Fibroblast of skin of right biceps (primary cell): ENCODE results near the gene CAMTA1.
A peak's percentile ranks its signal among the peaks of the same experiment; 100 is the strongest.

ENCODE experiments used
- DNase-seq: peaks from one replicate; pipeline ENCODE4 v3.0.0-alpha.2; 2013

CAMTA1 gene

DNA sequence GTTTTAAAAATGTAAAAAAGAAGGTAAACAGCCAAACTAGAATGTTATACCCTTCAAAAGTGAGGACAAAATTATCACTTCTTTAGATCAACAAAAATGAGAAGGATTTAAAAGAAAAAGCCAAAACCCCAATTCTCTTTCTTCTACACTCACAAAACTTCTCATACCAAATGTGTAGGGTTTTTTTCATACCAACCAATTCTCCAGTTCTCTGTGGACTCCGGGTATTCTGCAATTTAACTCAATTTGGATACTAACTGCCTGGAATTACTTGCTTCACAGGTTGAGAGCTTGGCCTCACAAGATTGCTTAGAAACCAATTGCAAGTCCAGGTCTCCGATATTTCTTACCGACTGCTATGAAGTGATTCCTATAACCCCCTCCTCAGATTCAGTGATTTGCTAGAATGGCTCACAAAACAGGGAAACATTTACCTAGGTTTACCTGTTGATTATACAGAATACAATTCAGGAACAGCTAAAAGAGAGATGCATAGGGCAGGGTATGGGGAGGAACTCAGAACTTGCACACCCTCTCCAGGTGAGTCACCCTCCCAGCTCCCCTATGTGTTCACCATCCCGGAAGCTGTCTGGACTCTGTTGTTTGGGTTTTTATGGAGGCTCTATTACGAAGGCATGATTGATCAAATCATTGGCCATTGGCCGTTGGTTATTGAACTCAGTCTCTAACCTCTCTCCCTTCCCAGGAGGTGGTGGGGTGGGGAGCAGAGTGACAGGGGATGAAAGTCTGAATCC lies 67.1 kb downstream of the CAMTA1 start:
- no peak for DNase-seq

DNA sequence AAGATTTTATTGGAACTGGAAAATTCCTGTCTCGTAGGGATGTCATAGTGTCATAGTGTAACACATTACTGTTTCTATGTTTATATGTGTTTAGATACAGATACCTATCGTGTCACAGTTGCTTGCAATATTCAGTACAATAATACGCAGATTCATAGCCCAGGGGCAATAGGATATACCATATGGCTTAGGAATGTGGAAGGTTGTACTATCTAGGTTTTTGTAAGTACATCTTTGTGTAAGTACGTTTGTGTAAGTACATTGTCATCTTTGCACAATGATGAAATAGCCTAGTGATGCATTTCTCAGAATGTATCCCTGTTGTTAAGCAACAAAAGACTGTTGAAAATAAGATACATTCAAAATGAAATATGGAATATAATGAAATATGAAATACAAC lies 68.9 kb downstream of the CAMTA1 start:
- DNase-seq = no peak

DNA sequence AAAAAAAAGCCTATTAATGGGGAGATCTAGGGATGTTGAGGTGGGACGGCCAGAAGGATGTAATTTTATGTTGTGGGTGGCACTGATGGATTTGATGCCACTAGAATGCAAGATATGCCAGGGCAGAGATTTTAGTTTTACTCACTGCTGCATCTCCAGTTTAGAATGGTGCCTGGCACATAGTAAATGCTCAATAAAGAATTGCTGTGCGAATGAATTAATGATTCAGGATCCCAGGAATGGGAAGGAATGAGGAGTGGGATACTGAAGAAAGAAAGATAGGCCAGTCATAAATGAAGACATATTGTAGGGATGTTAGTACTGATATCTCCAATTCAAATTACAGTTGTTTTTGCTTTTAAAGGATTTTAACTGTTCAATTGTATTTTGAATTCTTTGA lies 72.6 kb downstream of the CAMTA1 start:
- no peak for DNase-seq

DNA sequence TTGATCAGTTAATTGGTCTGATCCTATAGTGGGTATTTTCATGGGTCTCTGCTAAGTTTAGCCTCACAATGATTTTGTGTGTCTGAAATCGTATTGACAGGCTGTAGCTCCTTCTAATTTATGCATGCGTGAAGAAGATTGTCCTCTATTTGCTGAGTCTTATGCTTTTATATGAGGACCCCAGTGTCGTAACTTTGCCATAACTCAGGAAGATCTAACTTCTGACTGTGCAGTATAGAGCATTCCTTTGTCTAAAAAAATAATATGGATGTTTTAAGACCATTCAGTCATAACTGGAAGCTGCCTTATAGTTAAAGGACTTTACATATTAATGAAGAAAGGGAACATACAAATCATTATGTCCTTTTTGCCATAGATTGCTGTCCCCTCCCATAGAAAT lies 73.3 kb downstream of the CAMTA1 start:
- DNase-seq = peak; percentile 52

DNA sequence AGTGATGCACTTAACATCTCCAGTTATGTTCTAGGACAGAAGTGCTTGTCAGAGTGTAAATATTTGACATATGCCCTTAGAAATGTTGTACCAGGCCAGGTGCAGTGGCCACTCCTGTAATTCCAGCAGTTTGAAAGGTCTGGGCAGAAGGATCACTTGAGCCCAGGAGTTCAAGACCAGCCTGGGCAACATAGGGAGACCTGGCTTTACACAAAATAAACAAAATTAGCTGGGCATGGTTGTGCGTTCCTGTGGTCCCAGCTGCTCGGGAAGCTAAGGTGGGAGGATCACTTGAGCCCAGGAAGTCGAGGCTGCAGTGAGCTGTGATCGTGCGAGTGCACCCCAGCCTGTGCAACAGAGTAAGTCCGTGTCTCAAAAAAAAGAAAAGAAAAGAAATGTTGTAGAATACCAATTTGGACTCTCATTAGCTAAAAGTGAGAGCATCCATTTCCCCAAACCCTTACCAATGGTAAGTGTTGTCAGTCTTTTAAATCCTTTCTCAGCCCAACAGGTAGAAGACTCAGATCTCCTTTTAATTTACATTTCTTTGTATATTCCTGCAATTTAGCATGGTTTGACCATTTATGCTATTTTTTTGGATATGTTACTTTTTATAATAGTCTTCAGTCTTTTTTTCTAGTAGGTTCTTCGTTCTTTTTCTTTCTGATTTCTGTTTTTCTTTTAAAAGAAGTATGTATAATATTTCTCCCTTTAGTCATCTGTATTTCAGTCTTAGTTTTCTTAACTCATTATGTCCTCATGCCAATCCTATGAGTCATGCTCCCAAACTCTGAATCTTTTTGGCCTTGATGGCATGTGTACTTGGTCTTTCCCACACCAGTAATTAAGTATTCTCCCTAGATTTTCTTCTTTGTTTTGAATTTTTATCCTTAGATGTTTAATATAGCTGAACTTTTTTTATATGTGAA lies 74.4 kb downstream of the CAMTA1 start:
- peak; percentile 99 for DNase-seq

DNA sequence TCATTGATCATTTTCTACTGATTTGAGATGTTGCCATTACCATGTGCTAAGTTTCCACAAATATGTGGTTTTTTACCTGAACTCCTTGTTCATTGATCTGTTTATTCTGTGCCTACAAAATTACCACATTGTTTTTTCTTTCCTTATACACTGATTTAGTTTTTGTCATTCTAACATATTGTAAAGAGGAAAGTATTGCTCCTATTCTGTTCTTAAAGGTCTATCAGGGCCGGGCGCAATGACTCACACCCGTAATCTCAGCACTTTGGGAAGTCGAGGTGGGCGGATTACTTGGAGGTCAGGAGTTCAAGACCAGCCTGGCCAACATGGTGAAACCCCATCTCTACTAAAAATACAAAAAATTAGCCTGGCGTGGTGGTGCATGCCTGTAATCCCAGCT lies 75.1 kb downstream of the CAMTA1 start:
- DNase-seq = peak; percentile 59

DNA sequence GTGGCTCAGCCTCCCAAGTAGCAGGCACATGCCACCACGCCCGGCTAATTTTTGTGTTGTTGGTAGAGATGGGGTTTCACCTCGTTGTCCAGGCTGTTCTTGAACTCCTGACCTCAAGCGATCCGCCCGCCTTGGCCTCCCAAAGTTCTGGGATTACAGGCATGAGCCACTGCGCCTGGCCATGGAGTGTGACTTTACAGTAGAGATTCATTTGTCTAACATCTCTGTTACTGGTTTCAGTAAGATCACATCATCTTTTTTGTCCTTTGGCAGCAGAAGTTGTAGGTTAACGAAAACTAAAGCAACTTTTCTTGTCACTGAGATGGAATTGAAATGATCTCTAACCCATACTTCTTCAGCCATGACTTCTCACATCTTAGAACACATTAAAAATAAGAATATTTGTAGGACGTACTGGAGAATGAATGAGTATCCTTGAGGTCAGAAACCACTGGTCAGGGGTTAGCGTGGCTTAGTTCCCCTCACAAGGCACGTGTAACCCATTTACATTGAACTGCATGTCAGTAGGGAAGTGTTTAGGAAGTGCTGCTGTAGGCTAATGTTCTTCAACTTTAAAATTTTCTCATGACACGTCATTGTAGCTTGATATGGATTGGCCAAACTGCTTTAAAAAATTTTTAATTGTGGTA lies 75.9 kb downstream of the CAMTA1 start:
- no peak for DNase-seq

DNA sequence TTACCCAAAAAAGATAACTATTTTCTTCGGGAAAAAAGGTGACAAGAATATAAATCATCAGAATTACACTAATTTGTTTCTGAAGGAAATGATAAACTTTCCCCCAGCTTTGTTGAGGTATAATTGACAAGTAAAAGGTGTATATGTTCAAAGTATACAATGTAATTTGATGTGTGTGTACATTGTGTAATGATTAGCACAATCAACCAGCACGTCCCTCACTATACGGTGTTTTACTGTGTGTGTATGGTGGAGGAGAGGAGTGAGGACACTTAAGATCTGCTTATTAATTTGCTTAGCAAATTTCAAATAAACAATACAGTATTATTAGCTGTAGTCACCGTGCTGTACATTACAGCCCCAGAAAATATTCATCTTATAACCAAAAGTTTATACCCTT lies 77.7 kb downstream of the CAMTA1 start:
- no peak for DNase-seq

DNA sequence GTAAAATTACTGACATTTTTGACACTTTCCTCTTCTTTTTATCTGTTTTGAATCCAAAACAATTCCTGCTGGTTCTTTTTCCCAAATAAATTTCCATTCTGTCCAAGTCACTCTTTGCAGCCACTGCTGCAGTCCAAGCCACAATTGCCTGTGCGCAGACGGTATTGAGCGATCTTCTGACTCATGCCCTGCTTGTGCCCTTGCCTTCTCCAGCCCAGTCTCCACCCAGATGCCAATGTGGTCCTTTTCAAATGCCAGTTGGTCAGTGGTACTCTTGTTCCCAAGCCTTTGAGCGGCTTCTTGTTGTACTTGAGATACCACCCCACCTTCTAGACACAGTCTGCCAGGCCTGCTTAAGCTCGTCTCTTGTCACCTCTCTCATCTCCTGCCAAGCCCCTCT lies 78.9 kb downstream of the CAMTA1 start:
- no peak for DNase-seq

DNA sequence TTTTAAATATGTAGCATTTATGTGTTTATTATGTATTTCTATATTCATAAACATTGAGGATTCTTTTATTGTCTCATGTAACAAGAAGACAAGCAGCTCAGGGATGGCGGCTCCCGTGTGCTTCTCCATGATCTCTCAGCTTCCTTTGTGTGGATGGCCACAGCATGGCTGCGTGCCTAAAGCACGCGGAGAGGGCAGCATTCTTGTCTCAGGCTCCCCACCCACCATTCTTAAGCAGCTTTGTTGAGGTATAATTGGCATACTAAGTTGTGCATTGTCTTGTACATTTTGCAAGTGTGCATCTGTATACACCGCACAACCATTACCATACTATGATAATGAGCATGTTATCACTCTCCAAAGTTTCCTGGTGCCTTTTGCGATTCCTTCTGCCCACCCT lies 81.6 kb downstream of the CAMTA1 start:
- DNase-seq = no peak

DNA sequence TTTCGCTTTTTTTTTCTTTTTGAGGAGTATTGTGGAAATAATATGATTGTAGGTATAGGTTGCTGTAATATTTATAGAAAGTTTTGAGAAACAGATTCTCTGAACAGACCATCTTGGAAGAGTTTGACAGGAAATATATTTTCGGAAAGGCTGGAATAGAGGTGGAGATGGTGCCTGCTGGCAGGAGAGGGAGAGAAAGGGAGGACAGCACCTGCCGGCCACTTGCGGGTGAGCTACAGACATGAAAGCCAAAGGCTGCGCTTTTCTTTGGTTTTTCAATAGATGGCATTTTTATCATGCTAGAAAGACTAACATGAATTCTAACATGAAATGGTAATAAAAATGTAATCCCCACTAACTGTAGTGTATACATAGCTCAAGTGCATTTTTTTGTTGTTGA lies 82.1 kb downstream of the CAMTA1 start:
- DNase-seq = no peak

DNA sequence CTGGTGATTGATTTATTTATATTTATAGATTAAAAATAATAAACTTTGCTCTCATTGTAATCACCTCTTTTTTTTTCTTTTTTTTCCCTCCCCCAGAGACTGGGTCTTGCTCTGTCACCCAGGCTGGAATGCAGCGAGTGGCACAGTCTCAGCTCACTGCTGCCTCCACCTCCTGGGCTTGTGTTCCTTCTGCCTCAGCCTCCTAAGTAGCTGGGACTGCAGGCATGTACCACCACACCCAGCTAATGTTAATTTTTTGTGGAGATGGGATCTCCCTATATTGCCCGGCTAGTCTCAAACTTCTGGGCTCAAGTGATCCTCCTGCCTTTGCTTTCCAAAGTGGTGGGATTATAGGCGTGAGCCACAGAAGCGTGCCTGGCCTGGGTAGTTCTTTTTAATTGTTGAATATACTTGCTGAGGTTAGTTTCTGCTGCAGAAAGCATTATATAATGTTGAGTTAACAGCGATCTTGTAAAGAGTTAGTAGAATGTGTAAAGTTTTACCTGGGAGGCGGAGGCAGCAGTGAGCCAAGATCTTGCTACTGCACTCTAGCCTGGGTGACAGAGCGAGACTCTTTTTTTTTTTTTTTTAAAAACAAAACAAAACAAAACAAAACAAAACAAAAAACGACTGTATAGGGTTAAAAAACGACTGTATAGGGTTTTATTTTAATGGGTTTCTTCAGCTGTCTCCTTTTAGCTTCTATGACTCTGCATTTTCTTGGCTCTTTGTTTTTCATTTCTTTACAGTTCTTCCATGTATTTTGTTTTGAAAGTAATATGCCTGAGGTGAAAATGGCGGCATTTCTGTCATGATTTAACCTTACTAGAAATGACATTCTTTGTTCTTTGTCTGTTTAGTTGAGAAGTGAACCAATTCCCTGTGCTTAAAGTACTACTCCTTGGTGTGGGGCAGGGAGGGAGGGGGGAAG lies 82.7 kb downstream of the CAMTA1 start:
- DNase-seq = no peak

DNA sequence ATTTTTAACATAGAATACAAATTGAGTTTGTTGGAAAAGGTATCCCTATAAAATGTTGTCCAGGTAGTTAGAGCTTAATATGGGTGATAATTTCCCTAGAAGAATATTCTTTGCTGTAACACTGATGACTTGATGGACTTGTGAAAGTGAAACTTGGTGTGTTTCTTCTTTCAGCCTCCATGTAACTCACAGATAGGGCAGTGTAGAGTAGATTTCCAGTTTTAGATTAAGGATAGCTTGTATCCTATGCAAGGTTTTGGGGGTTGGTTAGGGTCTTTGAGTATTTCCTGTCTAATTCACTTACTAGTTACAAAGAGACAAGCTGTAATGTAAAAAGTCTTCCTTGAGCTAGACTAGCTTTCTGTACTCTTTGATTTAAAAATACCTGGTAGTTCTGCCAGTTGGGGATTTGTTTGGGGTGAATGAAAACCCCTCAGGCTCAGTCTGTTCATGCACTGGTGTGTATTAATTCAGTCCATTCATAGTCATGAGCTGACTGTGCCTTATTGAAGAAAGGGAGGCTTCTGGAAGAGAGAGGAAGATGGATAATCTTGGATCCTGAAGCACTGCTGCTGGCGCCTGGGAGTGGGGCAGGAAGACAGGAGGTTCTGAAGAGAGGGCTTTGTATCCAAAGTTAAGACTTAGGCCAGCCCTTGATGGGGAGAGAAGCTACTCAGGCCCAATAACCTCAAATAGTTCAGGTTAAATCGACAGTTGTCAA lies 83.6 kb downstream of the CAMTA1 start:
- DNase-seq = no peak

DNA sequence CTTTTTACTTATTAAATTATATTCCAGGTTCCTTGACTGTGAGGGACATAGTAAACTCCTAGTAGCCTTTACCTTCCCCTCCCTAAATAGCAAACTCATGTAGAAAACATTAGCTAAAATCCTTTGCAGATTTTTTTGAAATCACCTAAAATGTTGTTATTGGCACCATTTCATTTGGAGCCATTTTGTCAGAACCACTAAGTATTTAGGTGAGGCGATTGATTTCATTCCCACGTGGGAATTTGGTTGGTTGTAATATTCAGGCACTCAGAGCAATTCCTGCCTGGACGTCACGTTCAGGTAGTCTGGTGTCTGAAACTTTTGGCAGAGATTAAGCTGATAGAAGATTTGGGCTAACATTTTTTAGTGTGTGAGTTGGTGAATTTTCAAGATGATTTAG lies 84.3 kb downstream of the CAMTA1 start:
- DNase-seq = no peak

DNA sequence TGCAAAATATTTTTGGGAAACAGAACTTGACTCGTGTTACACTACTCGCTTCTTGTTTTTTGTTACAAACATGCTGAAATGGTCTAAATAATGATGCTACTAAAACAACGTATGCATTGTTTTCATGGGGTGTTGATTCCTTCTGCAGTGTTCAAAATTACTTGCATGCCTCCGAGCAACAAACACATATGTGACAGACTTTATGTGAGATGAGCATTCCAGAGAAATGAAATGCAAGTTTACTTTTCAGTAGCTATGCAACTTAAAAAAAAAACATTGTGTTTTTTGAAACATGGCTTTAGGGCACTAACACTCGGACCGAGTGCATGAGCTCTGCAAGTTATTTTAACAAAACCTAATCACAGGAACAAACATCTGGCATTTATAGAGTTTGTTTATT lies 84.8 kb downstream of the CAMTA1 start:
- peak; percentile 41 for DNase-seq

DNA sequence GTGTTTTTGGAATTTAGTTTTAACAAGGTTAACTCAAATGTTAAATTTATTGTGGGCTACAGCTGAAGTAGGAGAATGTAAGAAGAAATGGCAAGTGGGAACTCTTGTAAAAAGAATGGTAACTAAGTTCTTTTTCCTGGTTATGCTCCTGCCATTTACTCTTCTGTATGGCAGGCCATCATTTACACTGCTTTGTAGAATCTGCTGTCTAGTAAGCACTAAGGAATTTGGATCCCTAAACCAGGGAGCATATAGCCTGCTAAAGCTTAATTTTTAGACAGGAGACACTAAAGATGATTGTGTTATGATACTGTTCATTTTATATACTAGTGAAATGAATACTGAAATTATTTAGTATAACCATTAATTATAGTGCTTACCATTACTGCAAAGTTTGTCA lies 85.3 kb downstream of the CAMTA1 start:
- DNase-seq = peak; percentile 66

DNA sequence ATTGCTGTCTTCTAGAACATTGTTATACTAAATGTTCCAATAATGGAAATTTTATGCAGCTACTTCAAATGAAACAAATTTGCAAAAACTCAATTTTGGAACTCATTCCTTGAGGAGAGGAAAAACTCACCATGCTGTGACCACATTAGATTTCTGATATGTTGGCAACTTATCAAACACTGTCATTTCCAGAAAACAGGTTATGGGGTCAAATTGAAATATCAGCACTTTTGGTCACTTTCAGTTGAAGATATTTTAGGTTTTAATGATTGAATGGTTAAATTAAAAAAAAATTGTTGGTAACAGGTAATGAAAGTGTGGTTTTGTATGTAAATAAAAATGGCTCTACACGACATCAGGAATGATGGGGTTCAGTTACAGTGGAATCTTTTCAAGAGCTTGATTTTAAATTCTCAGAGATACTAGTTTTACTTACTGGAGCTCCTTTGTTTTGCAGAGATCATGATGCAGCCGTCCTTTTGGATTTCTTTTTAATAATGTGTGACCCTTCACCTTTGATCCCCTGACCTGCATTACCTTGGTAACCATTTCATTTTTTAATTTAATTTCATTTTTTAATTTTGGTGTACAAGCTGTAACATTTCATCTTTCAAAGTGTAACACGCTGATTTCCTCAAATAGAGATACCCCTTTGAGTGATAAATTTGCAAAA lies 86.2 kb downstream of the CAMTA1 start:
- DNase-seq = no peak

DNA sequence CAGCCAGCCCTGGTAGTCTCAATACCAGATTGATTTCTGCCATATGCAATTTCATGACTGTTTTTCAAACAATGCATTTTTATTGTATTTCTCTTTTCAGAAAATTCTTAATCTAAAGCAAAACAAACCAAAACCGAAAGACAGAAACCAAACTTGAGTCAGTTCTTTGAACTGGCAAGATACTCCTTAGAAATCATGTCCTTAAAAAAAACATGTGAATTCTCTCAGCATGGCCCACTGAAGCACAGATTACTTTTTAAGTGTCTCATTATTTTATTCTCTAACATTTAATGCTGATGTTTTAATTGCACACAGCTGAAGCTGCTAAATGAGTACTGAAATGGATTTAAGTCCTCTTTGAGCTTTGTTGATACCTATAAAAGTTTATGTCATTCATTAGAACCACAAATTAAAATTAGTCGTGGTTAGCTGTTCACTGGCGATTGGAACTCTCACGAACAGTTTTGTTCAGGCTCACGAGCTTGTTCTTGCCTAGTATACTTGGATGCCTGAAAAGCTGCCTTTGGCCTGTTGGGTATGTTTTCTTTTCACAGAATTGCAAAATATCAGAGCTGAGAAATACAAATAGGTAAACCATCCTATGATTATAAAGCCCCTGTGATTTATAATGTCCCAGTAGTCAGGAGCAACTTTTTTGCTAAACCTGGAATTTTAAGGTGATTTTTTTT lies 87.5 kb downstream of the CAMTA1 start:
- no peak for DNase-seq

DNA sequence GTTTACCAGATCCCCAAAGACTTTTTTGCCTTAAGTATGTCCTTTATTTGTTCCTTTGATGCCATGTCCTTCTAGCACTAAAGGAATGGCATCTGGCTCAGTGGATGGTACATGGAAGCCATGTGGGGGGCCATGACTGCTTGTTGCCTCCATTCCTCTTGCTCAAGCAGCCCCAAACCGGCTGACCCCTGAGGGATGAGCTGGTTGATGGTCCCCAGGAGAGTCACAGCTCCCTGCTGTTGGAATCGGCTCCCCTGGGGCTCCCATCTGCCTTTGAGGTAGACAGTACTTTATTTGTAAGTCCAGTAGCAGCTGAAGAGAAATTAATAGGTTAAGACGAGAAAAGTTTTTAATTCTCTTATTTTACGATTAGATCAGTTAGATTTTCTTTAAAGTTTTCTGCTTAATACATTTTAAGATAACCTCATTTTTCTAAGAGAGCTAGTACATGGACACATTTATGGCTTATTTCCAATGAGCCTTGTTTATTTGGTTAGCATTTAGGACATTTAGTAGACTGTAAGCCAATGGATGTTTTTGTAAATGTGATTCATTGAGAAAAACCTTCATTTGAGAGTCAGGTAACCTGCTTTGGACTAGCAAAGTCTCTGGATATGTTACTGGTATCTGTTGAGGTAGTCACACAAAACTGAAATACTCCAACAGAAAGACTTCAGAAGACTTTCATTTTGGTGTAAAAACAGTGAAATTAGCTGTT lies 88.2 kb downstream of the CAMTA1 start:
- no peak for DNase-seq

DNA sequence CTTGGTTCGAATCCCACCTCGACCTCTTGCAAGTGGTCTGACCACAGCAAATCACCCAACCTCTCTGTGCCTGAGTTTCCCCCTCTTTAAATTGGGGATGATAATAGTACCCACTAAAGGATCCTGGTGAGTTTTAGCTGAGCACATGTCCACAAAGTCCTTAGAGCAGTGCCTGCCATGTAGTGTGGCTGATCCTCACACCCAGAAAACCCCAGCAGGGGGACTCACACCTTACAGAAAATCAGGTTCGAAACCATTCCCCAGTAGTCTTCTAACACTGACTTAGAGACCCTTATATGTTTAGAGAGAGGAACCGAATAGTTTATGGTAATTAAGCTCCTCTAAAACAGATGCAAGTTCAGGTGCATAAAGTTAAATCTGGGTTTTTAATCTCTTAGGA lies 89.0 kb downstream of the CAMTA1 start:
- no peak for DNase-seq
